ENCODE measurements around the gene SORCS2.

SORCS2 gene

GRCh38 chr4:7552466-7552865 is 360.1 kb downstream of the SORCS2 start:
- Histone ChIP-seq H2AK5ac (ENCODE audit: low read length) (no peak overlapping the region), H3K9me3 (ENCODE audit: insufficient read depth, low read depth, low read length) (peaks cover 36% of the 10 kb centered on the region), H4K12ac (ENCODE audit: low read depth, low read length) (no peak overlapping the region), H3K23ac (ENCODE audit: low read length) (no peak overlapping the region), H3K4me1 (ENCODE audit: control insufficient read depth in 1 of 2, insufficient read depth in 2 of 2, low read length in 2 of 2) (no peaks in the 10 kb centered on the region), H3K4ac (ENCODE audit: low read depth, low read length) (no peak overlapping the region), H4K91ac (ENCODE audit: low read depth, low read length) (no peak overlapping the region), H2BK12ac (ENCODE audit: low read length) (no peak overlapping the region), H3K79me1 (ENCODE audit: low read length) (no peaks in the 10 kb centered on the region), H2BK120ac (ENCODE audit: insufficient read depth, low read length, poor library complexity) (no peak overlapping the region), H2BK5ac (ENCODE audit: low read depth, low read length, poor library complexity) (no peak overlapping the region), H3K27ac (ENCODE audit: low read depth, low read length) (no peak overlapping the region), H4K8ac (ENCODE audit: low read depth, low read length) (no peak overlapping the region), H3K18ac (ENCODE audit: low read length) (no peak overlapping the region), H3K4me2 (ENCODE audit: low read length) (no peak overlapping the region), H3K27me3 (ENCODE audit: insufficient read depth, low read length) (no peaks in the 10 kb centered on the region), H3K36me3 (ENCODE audit: control insufficient read depth in 1 of 2, insufficient read depth in 2 of 2, low read length in 2 of 2) (no peaks in the 10 kb centered on the region), H3K79me2 (ENCODE audit: control insufficient read depth, insufficient read depth, low read length, poor library complexity) (no peaks in the 10 kb centered on the region), H3K9ac (ENCODE audit: low read length) (no peak overlapping the region), H3K4me3 (ENCODE audit: low read depth, low read length) (no peak overlapping the region), H2AFZ (ENCODE audit: insufficient read depth, low read length, poor library complexity) (no peak overlapping the region), H3K14ac (ENCODE audit: low read length) (no peak overlapping the region)
- DNase-seq = no peak
- WGBS (ENCODE audit: extremely low coverage, insufficient coverage, insufficient read length) = no CpG with 5 or more reads among the region's 3 CpGs

GRCh38 chr4:7553280-7553679 is 360.9 kb downstream of the SORCS2 start:
- H3K4ac ChIP-seq (ENCODE audit: low read depth, low read length) = no peak overlapping the region
- H3K23ac ChIP-seq (ENCODE audit: low read length) = no peak overlapping the region
- H3K79me2 ChIP-seq (ENCODE audit: control insufficient read depth, insufficient read depth, low read length, poor library complexity) = no peaks in the 10 kb centered on the region
- no peak overlapping the region for H4K8ac ChIP-seq (ENCODE audit: low read depth, low read length)
- no peak overlapping the region for H2BK5ac ChIP-seq (ENCODE audit: low read depth, low read length, poor library complexity)
- no peak overlapping the region for H2AFZ ChIP-seq (ENCODE audit: insufficient read depth, low read length, poor library complexity)
- no peaks in the 10 kb centered on the region for H3K4me1 ChIP-seq (ENCODE audit: control insufficient read depth in 1 of 2, insufficient read depth in 2 of 2, low read length in 2 of 2)
- H2BK120ac ChIP-seq (ENCODE audit: insufficient read depth, low read length, poor library complexity) = no peak overlapping the region
- H3K4me2 ChIP-seq (ENCODE audit: low read length) = no peak overlapping the region
- H3K14ac ChIP-seq (ENCODE audit: low read length) = no peak overlapping the region
- H3K27me3 ChIP-seq (ENCODE audit: insufficient read depth, low read length) = no peaks in the 10 kb centered on the region
- WGBS (ENCODE audit: extremely low coverage, insufficient coverage, insufficient read length) = no CpG with 5 or more reads among the region's 1 CpG
- no peak overlapping the region for H3K9ac ChIP-seq (ENCODE audit: low read length)
- no peak overlapping the region for H3K27ac ChIP-seq (ENCODE audit: low read depth, low read length)
- peaks cover 35% of the 10 kb centered on the region for H3K9me3 ChIP-seq (ENCODE audit: insufficient read depth, low read depth, low read length)
- DNase-seq = no peak
- H2BK12ac ChIP-seq (ENCODE audit: low read length) = no peak overlapping the region
- no peak overlapping the region for H2AK5ac ChIP-seq (ENCODE audit: low read length)
- H4K91ac ChIP-seq (ENCODE audit: low read depth, low read length) = no peak overlapping the region
- no peak overlapping the region for H4K12ac ChIP-seq (ENCODE audit: low read depth, low read length)
- H3K36me3 ChIP-seq (ENCODE audit: control insufficient read depth in 1 of 2, insufficient read depth in 2 of 2, low read length in 2 of 2) = no peaks in the 10 kb centered on the region
- H3K79me1 ChIP-seq (ENCODE audit: low read length) = no peaks in the 10 kb centered on the region
- no peak overlapping the region for H3K18ac ChIP-seq (ENCODE audit: low read length)
- no peak overlapping the region for H3K4me3 ChIP-seq (ENCODE audit: low read depth, low read length)

GRCh38 chr4:7554905-7555304 is 362.6 kb downstream of the SORCS2 start:
- Histone ChIP-seq H2BK12ac (ENCODE audit: low read length) (no peak overlapping the region), H3K79me2 (ENCODE audit: control insufficient read depth, insufficient read depth, low read length, poor library complexity) (no peaks in the 10 kb centered on the region), H3K79me1 (ENCODE audit: low read length) (no peaks in the 10 kb centered on the region), H3K27ac (ENCODE audit: low read depth, low read length) (no peak overlapping the region), H3K4me3 (ENCODE audit: low read depth, low read length) (no peak overlapping the region), H2BK120ac (ENCODE audit: insufficient read depth, low read length, poor library complexity) (no peak overlapping the region), H4K91ac (ENCODE audit: low read depth, low read length) (no peak overlapping the region), H3K27me3 (ENCODE audit: insufficient read depth, low read length) (no peaks in the 10 kb centered on the region), H4K8ac (ENCODE audit: low read depth, low read length) (no peak overlapping the region), H3K4me1 (ENCODE audit: control insufficient read depth in 1 of 2, insufficient read depth in 2 of 2, low read length in 2 of 2) (no peaks in the 10 kb centered on the region), H2AFZ (ENCODE audit: insufficient read depth, low read length, poor library complexity) (no peak overlapping the region), H2AK5ac (ENCODE audit: low read length) (no peak overlapping the region), H3K4me2 (ENCODE audit: low read length) (no peak overlapping the region), H3K9ac (ENCODE audit: low read length) (no peak overlapping the region), H3K36me3 (ENCODE audit: control insufficient read depth in 1 of 2, insufficient read depth in 2 of 2, low read length in 2 of 2) (no peaks in the 10 kb centered on the region), H3K9me3 (ENCODE audit: insufficient read depth, low read depth, low read length) (peaks cover 41% of the 10 kb centered on the region), H3K18ac (ENCODE audit: low read length) (no peak overlapping the region), H4K12ac (ENCODE audit: low read depth, low read length) (no peak overlapping the region), H3K23ac (ENCODE audit: low read length) (no peak overlapping the region), H2BK5ac (ENCODE audit: low read depth, low read length, poor library complexity) (no peak overlapping the region), H3K4ac (ENCODE audit: low read depth, low read length) (no peak overlapping the region), H3K14ac (ENCODE audit: low read length) (no peak overlapping the region)
- no CpG with 5 or more reads among the region's 3 CpGs for WGBS (ENCODE audit: extremely low coverage, insufficient coverage, insufficient read length)
- no peak for DNase-seq

GRCh38 chr4:7556558-7556957 is 364.2 kb downstream of the SORCS2 start:
- no peak overlapping the region for H3K9ac ChIP-seq (ENCODE audit: low read length)
- H3K14ac ChIP-seq (ENCODE audit: low read length) = no peak overlapping the region
- peaks cover 43% of the 10 kb centered on the region for H3K9me3 ChIP-seq (ENCODE audit: insufficient read depth, low read depth, low read length)
- no peak overlapping the region for H2AFZ ChIP-seq (ENCODE audit: insufficient read depth, low read length, poor library complexity)
- H3K23ac ChIP-seq (ENCODE audit: low read length) = no peak overlapping the region
- no peak for DNase-seq
- no peaks in the 10 kb centered on the region for H3K27me3 ChIP-seq (ENCODE audit: insufficient read depth, low read length)
- H3K4me1 ChIP-seq (ENCODE audit: control insufficient read depth in 1 of 2, insufficient read depth in 2 of 2, low read length in 2 of 2) = no peaks in the 10 kb centered on the region
- no peak overlapping the region for H3K4me3 ChIP-seq (ENCODE audit: low read depth, low read length)
- no peak overlapping the region for H2BK12ac ChIP-seq (ENCODE audit: low read length)
- H2BK5ac ChIP-seq (ENCODE audit: low read depth, low read length, poor library complexity) = no peak overlapping the region
- no peak overlapping the region for H3K4ac ChIP-seq (ENCODE audit: low read depth, low read length)
- no peaks in the 10 kb centered on the region for H3K36me3 ChIP-seq (ENCODE audit: control insufficient read depth in 1 of 2, insufficient read depth in 2 of 2, low read length in 2 of 2)
- H2AK5ac ChIP-seq (ENCODE audit: low read length) = no peak overlapping the region
- H3K27ac ChIP-seq (ENCODE audit: low read depth, low read length) = no peak overlapping the region
- no peak overlapping the region for H4K12ac ChIP-seq (ENCODE audit: low read depth, low read length)
- no peaks in the 10 kb centered on the region for H3K79me2 ChIP-seq (ENCODE audit: control insufficient read depth, insufficient read depth, low read length, poor library complexity)
- H3K18ac ChIP-seq (ENCODE audit: low read length) = no peak overlapping the region
- H3K79me1 ChIP-seq (ENCODE audit: low read length) = no peaks in the 10 kb centered on the region
- no peak overlapping the region for H4K91ac ChIP-seq (ENCODE audit: low read depth, low read length)
- H3K4me2 ChIP-seq (ENCODE audit: low read length) = no peak overlapping the region
- no peak overlapping the region for H2BK120ac ChIP-seq (ENCODE audit: insufficient read depth, low read length, poor library complexity)
- no peak overlapping the region for H4K8ac ChIP-seq (ENCODE audit: low read depth, low read length)

Data from trophoblast cell (in vitro differentiated cells and primary cell).